HG03108 (cell line): ENCODE data around the gene CD226.

Experiments
- ATAC-seq: cut with Tn5 transposase; IDR thresholded peaks from one replicate; pipeline ENCODE4 v1.9.1; 2021; ENCODE audit warnings: moderate library complexity; ENCODE audit not compliant: unreplicated experiment

Gene CD226

DNA sequence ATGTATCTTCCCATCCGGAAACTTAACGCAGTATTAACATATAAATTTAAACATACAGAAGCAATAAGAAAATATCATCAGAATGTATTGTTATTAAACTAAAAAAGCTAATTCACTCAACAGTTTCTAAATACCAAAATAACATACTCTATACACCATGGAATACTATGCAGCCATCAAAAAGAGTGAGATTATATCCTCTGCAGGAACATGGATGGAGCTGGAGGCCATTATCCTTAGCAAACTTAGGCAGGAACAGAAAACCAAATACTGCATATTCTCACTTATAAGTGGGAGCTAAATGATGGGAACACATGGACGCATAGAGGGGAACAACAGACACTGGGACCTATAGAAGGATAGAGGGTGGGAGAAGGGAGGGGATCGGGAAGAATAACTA is 127.1 kb downstream of the CD226 start:
- no peak for ATAC-seq

DNA sequence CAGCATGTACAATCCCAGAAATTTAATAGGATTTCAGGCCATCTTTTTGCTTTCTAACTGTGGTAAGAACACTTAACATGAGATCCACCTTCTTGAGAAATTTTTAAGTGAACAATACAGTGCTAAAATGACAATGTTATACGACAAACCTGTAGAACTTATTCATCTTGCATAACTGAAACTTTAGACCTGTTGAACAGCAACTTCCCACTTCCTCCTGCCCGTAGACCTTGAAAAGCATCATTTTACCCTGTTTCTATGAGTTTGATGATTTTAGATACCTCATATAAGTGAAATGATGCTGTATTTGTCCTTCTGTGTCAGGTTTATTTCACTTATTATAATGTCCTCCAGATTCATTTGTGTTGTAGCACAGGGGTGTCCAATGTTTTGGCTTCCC is 128.2 kb downstream of the CD226 start:
- ATAC-seq, result no peak

DNA sequence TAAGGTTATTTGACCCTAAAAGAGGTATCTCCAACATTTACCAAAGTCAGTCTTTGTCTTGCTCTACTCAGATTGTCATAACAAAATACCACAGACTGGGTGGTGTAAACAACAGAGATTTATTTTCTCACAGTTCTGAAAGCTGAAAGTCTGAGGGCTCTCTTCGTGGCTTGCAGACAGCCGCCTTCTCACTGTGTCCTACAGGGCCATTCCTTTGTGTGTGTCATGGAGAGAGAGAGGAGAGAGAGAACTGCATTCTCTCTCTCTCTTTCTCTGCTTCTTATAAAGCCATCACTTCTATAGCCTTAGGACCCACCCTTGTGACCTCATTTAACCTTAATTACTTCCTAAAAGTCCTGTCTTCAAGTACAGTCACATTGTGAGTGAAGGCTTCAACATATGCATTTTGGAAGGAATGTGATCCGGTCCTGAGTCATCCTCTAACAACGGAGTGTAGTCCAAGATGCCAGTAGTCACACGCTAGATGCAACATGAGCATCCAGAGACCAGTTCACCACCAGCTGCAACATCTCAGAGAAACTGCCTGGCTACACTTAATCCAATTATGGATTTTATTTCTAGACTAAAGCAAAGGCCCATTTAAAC is 130.2 kb downstream of the CD226 start:
- ATAC-seq, result no peak

DNA sequence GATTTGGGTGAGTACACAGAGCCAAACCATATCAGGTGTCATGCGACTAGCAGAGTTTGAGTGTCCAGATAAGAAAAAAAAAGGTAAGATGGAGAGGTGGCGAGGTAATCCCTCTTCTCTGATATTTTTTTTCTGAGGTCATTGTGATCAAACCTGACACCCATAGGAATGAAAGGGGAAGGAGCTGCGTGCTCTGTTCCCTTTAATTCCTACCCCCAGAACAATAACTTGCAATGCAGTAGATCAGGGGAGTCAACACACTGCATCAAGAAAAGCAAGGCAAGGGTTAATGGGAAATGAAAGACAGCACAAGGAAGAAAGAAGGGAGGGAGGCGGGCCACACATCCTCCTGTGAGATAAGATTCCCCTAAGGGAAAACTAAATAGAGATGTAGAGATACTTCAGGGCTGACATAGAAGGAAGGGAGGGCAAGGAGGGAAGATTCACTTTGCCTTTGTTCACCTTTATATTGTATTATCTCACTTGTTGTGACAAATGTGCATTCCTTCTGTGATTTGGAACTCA is 132.8 kb downstream of the CD226 start:
- no peak for ATAC-seq

DNA sequence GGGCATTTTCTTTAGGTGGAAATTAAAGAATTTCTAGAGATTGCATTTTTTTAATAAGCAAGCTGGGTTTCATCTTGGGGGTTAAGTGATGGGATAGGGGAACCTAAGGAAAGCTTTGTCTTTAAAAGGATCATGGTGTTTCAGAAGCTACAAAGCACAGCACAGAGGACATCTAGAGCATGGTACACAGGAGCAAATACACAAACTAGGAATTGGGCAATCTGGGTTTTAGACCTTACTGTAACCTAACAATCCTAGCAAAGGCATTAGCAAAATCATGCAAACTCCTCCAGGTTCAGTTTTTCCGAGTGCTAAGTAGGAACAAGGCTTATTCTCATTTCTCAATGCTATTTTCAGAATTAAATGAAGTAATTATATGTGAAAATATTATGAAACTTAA is 134.1 kb downstream of the CD226 start:
- ATAC-seq, result no peak

DNA sequence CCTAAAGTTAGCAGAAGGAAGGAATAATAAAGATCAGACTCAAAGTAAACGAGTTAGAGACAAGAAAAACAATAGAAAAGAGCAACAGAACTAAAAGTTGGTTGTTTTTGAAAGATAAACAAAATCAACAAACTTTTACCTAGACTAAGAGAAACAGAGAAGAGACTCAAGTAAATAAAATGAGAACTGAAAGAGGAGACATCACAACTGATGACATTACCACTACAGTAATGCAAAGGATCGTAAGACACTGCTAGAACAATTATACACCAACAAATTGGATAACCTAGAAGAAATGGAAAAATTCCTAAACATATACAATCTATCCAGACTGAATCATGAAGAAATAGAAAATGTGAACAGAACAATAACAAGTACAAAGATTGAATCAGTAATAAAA is 139.3 kb downstream of the CD226 start:
- no peak for ATAC-seq

DNA sequence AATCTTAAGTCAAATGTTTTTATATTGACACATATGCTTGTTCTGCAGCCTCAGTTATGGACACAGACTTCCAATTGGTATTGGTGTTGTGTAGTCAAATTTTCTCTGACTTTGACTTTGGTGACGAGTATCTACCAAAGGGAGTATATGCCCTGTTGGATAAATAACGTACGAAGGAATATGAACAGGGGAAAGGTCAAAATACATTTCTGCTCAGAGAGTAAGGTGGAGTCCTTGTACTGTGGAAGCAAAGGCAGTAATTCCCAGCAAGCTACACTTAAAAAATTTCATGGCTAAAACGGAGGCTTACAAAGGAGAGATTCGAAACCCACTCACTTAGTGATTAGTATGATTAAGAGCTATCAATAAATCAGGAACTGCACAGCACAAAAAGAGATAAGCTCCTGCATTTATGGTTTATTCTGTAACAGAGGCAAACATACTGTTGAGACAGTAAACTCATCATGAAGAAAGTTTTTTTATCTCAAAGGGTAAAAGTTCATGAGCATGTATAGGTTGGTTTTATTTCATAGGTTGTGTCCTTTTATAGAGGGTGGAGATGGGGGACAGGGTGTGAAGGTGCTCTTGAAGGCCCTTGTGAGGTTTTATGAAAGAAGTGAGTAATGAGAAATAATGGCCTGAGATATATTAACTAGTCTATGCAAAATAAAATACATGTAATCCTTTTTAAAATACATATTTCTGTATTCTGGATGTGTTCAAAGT is 142.7 kb downstream of the CD226 start:
- ATAC-seq, result no peak
